Liver (tissue), 9 donors: ENCODE measurements around the gene DUSP10. TPM values are rescaled to one million over a fixed set of nuclear protein-coding genes. Genes with fewer than 3 reads are reported as not detected.

Source experiments
- DNase-seq: peaks from one replicate; pipeline ENCODE4 v3.0.0-alpha.2; 2017; ENCODE audit warnings: low spot score
- H3K27ac ChIP-seq, 2 donors: one replicate each; pipeline ENCODE4 v1.7.0; 2013; ENCODE audit warnings: inconsistent platforms in 2 of 2, low read length in 2 of 2, control low read depth in 1 of 2, low read depth in 1 of 2, mild to moderate bottlenecking in 1 of 2
- H3K27me3 ChIP-seq, 4 donors: one replicate each; pipeline versions ENCODE4 v1.6.1 to v1.7.0; 2013; ENCODE audit warnings: low read length in 3 of 4, inconsistent platforms in 1 of 4, mild to moderate bottlenecking in 1 of 4, moderate library complexity in 1 of 4; ENCODE audit not compliant: control insufficient read depth in 4 of 4, insufficient read depth in 4 of 4
- H3K36me3 ChIP-seq, 4 donors: one replicate each; pipeline versions ENCODE4 v1.6.1 to v1.7.0; 2013; ENCODE audit warnings: low read length in 3 of 4, mild to moderate bottlenecking in 3 of 4, low read depth in 1 of 4, moderate library complexity in 1 of 4; ENCODE audit not compliant: control insufficient read depth in 4 of 4, insufficient read depth in 3 of 4
- H3K4me1 ChIP-seq, 4 donors: one replicate each; pipeline versions ENCODE4 v1.6.1 to v1.7.0; 2013; ENCODE audit warnings: low read length in 3 of 4, mild to moderate bottlenecking in 3 of 4, moderate library complexity in 1 of 4; ENCODE audit not compliant: control insufficient read depth in 4 of 4, insufficient read depth in 4 of 4
- H3K4me3 ChIP-seq, 3 donors: one replicate each; pipeline versions ENCODE4 v1.6.1 to v1.7.0; 2013; ENCODE audit warnings: low read length in 3 of 3, control low read depth in 1 of 3, low read depth in 1 of 3, mild to moderate bottlenecking in 1 of 3
- H3K9ac ChIP-seq, 2 donors: one replicate each; pipeline ENCODE4 v1.7.0; 2013; ENCODE audit warnings: low read length in 2 of 2, mild to moderate bottlenecking in 2 of 2, moderate library complexity in 2 of 2, control low read depth in 1 of 2, low read depth in 1 of 2
- H3K9me3 ChIP-seq, 4 donors: one replicate each; pipeline versions ENCODE4 v1.6.1 to v1.7.0; 2013; ENCODE audit warnings: low read length in 3 of 4; ENCODE audit not compliant: control insufficient read depth in 4 of 4
- EGR1 ChIP-seq, 2 donors: IDR thresholded peaks; 2 replicates each; pipeline ENCODE4 v1.6.1; 2016 to 2018; ENCODE audit warnings: antibody characterized with exemption in 2 of 2, low read depth in 2 of 2
- FOXA1 ChIP-seq: IDR thresholded peaks from 2 replicates; pipeline ENCODE4 v1.6.1; 2016; ENCODE audit warnings: antibody characterized with exemption
- FOXA2 ChIP-seq: IDR thresholded peaks from 2 replicates; pipeline ENCODE4 v1.6.1; 2016; ENCODE audit warnings: antibody characterized with exemption
- GABPA ChIP-seq, 2 donors: IDR thresholded peaks in 1 of 2; conservative IDR thresholded peaks in 1 of 2; 2 replicates each; pipeline ENCODE4 v1.6.1; 2016; ENCODE audit warnings: antibody characterized with exemption in 2 of 2, mild to moderate bottlenecking in 1 of 2, moderate library complexity in 1 of 2
- HNF4A ChIP-seq, 2 donors: conservative IDR thresholded peaks; 2 replicates each; pipeline ENCODE4 v1.6.1; 2016; ENCODE audit warnings: antibody characterized with exemption in 2 of 2, mild to moderate bottlenecking in 2 of 2
- HNF4G ChIP-seq: IDR thresholded peaks from 2 replicates; pipeline ENCODE4 v1.6.1; 2016; ENCODE audit warnings: antibody characterized with exemption
- JUND ChIP-seq, 2 donors: IDR thresholded peaks; 2 replicates each; pipeline ENCODE4 v1.6.1; 2016; ENCODE audit warnings: antibody characterized with exemption in 2 of 2
- NR2F2 ChIP-seq: IDR thresholded peaks from 2 replicates; pipeline ENCODE4 v1.6.1; 2016; ENCODE audit warnings: antibody characterized with exemption
- RAD21 ChIP-seq, 2 donors: IDR thresholded peaks; 2 replicates each; pipeline ENCODE4 v1.6.1; 2016; ENCODE audit warnings: antibody characterized with exemption in 2 of 2, mild to moderate bottlenecking in 2 of 2
- RXRA ChIP-seq, 2 donors: IDR thresholded peaks; 2 replicates each; pipeline ENCODE4 v1.6.1; 2017 to 2018; ENCODE audit warnings: antibody characterized with exemption in 2 of 2, mild to moderate bottlenecking in 1 of 2
- SP1 ChIP-seq: IDR thresholded peaks from 2 replicates; pipeline ENCODE4 v1.6.1; 2018; ENCODE audit warnings: antibody characterized with exemption, mild to moderate bottlenecking
- TAF1 ChIP-seq: conservative IDR thresholded peaks from 2 replicates; pipeline ENCODE4 v1.6.1; 2016; ENCODE audit warnings: antibody characterized with exemption, mild to moderate bottlenecking
- YY1 ChIP-seq: IDR thresholded peaks from 2 replicates; pipeline ENCODE4 v1.6.1; 2016; ENCODE audit warnings: antibody characterized with exemption, mild to moderate bottlenecking
- WGBS: extraction: QIAGEN DNeasy Blood & Tissue Kit; methylation state at CpG from one replicate; pipeline ENCODE4 v1.1.7; 2013; 5-methylcytosine and 5-hydroxymethylcytosine counted together
- polyA plus RNA-seq, 2 donors: library from polyadenylated mRNA; stranded (reverse) in 1 of 2; unstranded in 1 of 2; fragments of 200-250 nt in 1 of 2; fragments of >200 nt in 1 of 2; fragmentation: Nextera tagmentation in 1 of 2; extraction: Ambion mirVana in 1 of 2; gene quantifications; one replicate each; pipeline versions ENCODE4 v1.2.1 to v1.2.3, GENCODE V29; 2013 to 2015
- total RNA-seq, 2 donors: library from RNA; depleted of rRNA; stranded (reverse); fragments of >200 nt; gene quantifications; one replicate each; pipeline ENCODE4 v1.2.3, GENCODE V29; 2014
- TF ChIP-seq, protein P1 (sequence below): IDR thresholded peaks from 2 replicates; pipeline ENCODE4 v1.6.1; 2016; ENCODE audit warnings: antibody characterized with exemption
- TF ChIP-seq, protein P2 (sequence below): IDR thresholded peaks from 2 replicates; pipeline ENCODE4 v1.6.1; 2016; ENCODE audit warnings: antibody characterized with exemption, mild to moderate bottlenecking
- TF ChIP-seq, protein P3 (sequence below): fragments of 150-350 bp; IDR thresholded peaks from 2 replicates; pipeline ENCODE4 v1.5.1; 2017; ENCODE audit warnings: improper control_type of control experiment, low read depth, low read length; ENCODE audit not compliant: missing input control
- TF ChIP-seq, protein P4 (sequence below): IDR thresholded peaks from 2 replicates; pipeline ENCODE4 v1.6.1; 2016; ENCODE audit warnings: antibody characterized with exemption
- TF ChIP-seq, protein P5 (sequence below): IDR thresholded peaks from 2 replicates; pipeline ENCODE4 v1.6.1; 2016; ENCODE audit warnings: antibody characterized with exemption
- donor health status: healthy.
- donor health status: healthy.
- donor health status: healthy.
- donor health status: healthy.
- donor health status: healthy.

Gene DUSP10
- total and polyA plus RNA-seq, 4 donors: 6.7 to 15.4 (median 10.7) TPM

DNA sequence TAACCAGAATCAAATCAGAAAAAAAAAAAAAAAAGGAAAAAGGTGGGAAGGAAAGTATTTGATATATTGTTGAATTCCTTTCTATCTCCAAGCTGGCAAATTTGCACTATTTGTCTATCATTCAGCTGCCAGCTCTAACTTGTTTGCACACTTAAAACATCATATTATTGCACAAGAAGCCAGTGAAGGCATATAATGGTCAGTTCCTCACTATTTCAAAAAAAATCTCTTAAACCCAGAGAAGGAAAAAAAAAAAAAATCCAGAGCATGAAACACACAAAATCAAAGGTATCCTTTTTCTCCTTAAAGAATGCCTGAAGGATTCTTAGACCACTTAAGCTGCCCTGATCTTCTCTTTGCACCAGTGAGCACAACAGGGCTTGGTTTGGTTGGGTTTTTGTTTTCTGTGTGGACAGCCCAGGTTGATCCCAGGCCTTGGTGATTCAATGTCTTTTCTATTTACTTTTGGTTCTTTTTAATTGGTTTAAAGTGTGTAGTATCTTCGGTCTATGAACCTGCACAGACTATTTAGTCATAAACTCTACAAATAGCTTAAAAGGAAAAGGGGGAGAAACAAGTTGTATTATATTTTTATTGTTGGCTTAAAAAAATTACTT is 40.2 kb downstream of the DUSP10 start:
- Histone ChIP-seq H3K36me3 (peaks cover 2 to 29% (median 13%) of the 10 kb centered on the region in 4 donors), H3K27me3 (no peaks in the 10 kb centered on the region)
- 45% methylated on average over 1 of the region's 1 CpG for WGBS

More for the DNA sequence above, 40.2 kb downstream of the DUSP10 start:
- DNase-seq: no peak
- H3K27ac ChIP-seq: peak overlapping the region; percentile 64 to 74
- TF ChIP-seq, protein P1, sequence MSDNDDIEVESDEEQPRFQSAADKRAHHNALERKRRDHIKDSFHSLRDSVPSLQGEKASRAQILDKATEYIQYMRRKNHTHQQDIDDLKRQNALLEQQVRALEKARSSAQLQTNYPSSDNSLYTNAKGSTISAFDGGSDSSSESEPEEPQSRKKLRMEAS: peak; percentile 15
- TF ChIP-seq TAF1 (no peak), FOXA2 (peak; percentile 6), RAD21 (IDR thresholded peaks at IDR 0.05) (peak; percentile 38 to 42), EGR1 (IDR thresholded peaks at IDR 0.05; ENCODE audit: low read depth in 2 of 2) (no peak), FOXA1 (peak; percentile 17), JUND (IDR thresholded peaks at IDR 0.05) (peak in 1 of 2 donors; percentile 64), HNF4A (conservative IDR thresholded peaks at IDR 0.05) (peak; percentile 37 to 38), NR2F2 (no peak), RXRA (IDR thresholded peaks at IDR 0.05) (peak; percentile 27 to 62), SP1 (peak; percentile 37), HNF4G (no peak), YY1 (peak; percentile 75), GABPA (IDR thresholded peaks at IDR 0.05 in 1 of 2, conservative IDR thresholded peaks at IDR 0.05 in 1 of 2) (no peak)
- TF ChIP-seq, protein P2, sequence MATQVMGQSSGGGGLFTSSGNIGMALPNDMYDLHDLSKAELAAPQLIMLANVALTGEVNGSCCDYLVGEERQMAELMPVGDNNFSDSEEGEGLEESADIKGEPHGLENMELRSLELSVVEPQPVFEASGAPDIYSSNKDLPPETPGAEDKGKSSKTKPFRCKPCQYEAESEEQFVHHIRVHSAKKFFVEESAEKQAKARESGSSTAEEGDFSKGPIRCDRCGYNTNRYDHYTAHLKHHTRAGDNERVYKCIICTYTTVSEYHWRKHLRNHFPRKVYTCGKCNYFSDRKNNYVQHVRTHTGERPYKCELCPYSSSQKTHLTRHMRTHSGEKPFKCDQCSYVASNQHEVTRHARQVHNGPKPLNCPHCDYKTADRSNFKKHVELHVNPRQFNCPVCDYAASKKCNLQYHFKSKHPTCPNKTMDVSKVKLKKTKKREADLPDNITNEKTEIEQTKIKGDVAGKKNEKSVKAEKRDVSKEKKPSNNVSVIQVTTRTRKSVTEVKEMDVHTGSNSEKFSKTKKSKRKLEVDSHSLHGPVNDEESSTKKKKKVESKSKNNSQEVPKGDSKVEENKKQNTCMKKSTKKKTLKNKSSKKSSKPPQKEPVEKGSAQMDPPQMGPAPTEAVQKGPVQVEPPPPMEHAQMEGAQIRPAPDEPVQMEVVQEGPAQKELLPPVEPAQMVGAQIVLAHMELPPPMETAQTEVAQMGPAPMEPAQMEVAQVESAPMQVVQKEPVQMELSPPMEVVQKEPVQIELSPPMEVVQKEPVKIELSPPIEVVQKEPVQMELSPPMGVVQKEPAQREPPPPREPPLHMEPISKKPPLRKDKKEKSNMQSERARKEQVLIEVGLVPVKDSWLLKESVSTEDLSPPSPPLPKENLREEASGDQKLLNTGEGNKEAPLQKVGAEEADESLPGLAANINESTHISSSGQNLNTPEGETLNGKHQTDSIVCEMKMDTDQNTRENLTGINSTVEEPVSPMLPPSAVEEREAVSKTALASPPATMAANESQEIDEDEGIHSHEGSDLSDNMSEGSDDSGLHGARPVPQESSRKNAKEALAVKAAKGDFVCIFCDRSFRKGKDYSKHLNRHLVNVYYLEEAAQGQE: peak; percentile 43
- TF ChIP-seq, protein P3, sequence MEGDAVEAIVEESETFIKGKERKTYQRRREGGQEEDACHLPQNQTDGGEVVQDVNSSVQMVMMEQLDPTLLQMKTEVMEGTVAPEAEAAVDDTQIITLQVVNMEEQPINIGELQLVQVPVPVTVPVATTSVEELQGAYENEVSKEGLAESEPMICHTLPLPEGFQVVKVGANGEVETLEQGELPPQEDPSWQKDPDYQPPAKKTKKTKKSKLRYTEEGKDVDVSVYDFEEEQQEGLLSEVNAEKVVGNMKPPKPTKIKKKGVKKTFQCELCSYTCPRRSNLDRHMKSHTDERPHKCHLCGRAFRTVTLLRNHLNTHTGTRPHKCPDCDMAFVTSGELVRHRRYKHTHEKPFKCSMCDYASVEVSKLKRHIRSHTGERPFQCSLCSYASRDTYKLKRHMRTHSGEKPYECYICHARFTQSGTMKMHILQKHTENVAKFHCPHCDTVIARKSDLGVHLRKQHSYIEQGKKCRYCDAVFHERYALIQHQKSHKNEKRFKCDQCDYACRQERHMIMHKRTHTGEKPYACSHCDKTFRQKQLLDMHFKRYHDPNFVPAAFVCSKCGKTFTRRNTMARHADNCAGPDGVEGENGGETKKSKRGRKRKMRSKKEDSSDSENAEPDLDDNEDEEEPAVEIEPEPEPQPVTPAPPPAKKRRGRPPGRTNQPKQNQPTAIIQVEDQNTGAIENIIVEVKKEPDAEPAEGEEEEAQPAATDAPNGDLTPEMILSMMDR: no peak
- TF ChIP-seq, protein P4, sequence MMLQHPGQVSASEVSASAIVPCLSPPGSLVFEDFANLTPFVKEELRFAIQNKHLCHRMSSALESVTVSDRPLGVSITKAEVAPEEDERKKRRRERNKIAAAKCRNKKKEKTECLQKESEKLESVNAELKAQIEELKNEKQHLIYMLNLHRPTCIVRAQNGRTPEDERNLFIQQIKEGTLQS: peak; percentile 60
- TF ChIP-seq, protein P5, sequence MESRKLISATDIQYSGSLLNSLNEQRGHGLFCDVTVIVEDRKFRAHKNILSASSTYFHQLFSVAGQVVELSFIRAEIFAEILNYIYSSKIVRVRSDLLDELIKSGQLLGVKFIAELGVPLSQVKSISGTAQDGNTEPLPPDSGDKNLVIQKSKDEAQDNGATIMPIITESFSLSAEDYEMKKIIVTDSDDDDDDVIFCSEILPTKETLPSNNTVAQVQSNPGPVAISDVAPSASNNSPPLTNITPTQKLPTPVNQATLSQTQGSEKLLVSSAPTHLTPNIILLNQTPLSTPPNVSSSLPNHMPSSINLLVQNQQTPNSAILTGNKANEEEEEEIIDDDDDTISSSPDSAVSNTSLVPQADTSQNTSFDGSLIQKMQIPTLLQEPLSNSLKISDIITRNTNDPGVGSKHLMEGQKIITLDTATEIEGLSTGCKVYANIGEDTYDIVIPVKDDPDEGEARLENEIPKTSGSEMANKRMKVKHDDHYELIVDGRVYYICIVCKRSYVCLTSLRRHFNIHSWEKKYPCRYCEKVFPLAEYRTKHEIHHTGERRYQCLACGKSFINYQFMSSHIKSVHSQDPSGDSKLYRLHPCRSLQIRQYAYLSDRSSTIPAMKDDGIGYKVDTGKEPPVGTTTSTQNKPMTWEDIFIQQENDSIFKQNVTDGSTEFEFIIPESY: no peak
- H3K4me3 ChIP-seq: no peak overlapping the region
- no peaks in the 10 kb centered on the region for H3K9me3 ChIP-seq
- peaks cover 8 to 59% (median 45%) of the 10 kb centered on the region in 4 donors for H3K4me1 ChIP-seq
- no peak overlapping the region for H3K9ac ChIP-seq
